ENCODE data around the gene SPDYE17.
"Not testable (repeated sequence)": the region's sequence is repeated elsewhere in the genome, so short reads cannot be mapped to it uniquely, and the experiment has no call there.

SPDYE17 gene, protein sequence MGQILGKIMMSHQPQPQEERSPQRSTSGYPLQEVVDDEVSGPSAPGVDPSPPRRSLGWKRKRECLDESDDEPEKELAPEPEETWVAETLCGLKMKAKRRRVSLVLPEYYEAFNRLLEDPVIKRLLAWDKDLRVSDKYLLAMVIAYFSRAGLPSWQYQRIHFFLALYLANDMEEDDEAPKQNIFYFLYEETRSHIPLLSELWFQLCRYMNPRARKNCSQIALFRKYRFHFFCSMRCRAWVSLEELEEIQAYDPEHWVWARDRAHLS

GRCh38 chr7:77032261-77032660 is at the start of gene SPDYE17:
Gene SPDYE17, minus strand, starts transcription at chr7:77032361. Its CDS starts 1,791 bp downstream, at chr7:77030570.
- not testable (repeated sequence) for DNase-seq

DNA sequence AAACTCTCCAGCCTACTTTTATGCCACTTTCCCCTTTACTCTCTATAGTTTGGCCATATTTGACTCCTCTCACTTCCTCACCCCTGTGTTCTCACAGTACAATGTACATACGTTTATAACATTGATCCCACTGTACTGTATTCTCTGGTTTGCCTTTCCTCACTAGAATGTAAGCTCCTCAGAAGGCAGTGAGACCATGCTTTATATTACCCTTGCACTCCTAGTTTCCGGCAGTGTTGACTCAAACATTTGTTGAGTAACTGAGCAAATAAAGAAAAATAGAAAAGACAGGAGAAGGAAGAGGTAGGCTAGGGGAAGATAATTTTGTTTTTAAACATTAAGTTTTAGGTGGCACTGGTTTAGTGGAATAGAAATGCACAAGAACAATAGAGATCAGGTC is 48.1 kb upstream of the SPDYE17 start:
- DNase-seq, result not testable (repeated sequence)

- not testable (repeated sequence) for DNase-seq
These were observed 47.5 kb upstream of the SPDYE17 start for GRCh38 chr7:77079624-77080023.

DNA sequence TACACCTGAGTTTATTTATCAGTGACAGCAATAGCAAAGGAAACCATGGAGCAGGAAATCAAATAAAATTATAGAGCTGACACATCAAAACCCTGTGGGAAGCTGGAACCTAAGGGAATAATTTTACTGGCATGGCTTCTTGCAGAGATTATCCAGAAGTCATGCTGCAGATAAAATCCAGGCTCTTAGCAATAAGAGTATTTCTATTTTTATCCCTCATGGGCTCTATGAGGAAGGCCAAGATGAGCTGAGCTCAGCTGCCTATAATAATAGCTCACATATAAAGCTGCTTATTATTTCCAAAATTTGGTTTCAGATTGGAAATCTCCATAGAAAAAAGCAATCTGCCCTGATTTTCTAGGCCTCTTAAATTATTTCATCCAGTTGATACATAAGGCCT is 47.0 kb upstream of the SPDYE17 start:
- not testable (repeated sequence) for DNase-seq

DNA sequence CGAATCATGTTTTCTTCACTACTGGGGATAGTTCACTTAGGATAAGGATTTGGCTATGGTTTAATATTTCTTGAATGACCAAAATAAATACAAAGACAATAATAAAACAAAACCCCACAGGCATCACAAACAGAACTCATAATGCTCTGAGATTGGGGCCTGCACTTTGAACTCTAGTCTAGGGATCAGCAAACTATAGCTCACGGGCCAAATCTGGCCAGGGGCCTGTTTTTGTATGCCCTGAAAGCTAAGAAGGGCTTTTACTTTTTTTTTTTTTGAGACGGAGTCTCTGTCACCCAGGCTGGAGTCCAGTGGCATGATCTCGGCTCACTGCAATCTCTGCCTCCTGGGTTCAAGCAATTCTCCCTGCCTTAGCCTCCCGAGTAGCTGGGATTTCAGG is 44.9 kb upstream of the SPDYE17 start:
- not testable (repeated sequence) for DNase-seq

DNA sequence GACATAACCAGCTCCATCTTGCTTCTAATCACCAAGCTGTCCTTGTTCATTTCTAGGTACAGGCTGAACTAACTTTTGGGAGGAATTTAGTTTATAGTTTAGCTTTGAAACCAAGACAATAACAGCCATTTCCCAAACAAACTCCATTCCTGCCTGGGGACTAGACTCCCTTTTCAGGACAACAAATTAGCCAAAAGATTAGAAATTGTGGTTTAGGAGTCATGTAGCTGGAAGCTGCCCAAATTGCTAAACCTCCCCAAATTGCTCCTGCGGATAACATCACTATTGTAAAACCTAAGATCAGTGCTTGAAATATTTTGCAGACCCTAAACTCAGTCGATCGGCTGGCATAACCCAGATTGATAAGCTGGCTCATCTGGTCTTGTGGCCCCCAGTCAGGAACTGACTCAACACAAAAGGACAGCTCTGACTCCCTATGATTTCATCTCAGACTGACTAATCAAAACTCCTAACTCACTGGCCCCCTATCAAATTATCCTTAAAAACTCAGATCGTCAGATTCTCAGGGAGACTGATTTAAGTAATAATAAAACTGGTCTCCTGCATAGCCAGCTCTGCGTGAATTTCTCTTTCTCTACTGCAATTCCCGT is 42.7 kb upstream of the SPDYE17 start:
- DNase-seq, result not testable (repeated sequence)

DNA sequence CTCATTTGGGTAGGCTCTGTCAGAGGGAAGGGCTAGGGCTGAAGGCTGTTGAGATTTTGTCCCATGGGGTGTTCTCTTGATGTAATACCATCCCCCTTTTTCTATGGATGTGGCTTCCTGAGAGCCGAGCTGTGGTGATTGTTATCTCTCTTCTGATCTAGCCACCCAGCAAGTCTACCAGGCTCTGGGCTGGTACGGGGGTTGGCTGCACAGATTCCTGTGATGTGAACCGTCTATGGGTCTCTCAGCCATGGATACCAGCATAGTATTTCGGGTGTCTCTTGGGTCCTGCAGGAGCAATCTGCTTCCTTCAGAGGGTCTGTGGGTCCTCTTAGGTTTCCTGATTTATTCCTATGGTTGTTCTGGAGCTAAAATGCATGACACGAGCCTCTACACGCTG is 38.9 kb upstream of the SPDYE17 start:
- not testable (repeated sequence) for DNase-seq

- DNase-seq, result not testable (repeated sequence)
These were observed 33.7 kb upstream of the SPDYE17 start for GRCh38 chr7:77065869-77066268.

GRCh38 chr7:77063732-77064131 is 31.6 kb upstream of the SPDYE17 start:
- not testable (repeated sequence) for DNase-seq

DNA sequence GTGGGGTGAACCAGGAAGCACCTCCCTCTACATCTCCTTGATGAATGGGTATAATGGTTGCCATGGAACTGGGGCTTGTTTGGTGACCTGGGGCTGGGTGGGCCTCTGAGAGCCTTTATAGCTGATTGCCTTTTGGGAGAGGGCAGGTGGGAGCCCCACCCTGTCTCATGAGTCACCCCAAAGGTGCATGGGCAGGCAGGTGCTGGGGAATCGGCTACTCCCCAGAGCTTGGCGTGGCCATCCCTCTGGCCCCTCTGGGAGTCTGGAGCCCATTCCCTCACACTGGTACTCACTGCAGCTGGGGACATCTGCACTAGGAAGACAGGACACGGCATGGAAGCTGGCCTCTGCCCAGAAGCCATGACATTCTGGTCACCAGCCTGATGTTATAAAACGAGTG is 30.4 kb upstream of the SPDYE17 start, which contains the start of gene SPDYE18:
SPDYE18 (minus strand) TSS at position 2 of the 400 bp plus-strand sequence. CDS start 2,046 bp downstream, outside the sequence.
- DNase-seq, result not testable (repeated sequence)

DNA sequence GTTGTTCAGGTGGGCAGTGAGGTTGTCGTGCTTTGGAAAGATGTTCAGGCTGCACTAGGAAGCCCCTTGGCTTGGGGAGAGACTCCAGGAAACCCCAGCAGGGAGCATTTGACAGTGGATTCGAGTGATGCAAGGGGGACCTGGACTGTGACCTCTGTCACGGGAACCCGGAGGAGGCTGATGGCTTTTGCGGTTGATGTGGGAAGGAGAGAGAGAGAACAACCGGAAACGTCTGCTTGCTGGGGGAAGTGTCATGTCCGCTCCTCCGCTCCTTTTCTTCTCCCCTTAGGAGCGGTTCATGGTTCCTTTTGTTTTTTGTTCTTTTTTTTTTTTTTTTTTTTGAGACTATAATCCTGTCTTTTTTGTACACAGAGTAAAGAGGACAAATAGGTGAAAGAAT is 5.8 kb downstream of the SPDYE17 start:
- DNase-seq, result not testable (repeated sequence)

- DNase-seq, result not testable (repeated sequence)
These were observed 22.0 kb downstream of the SPDYE17 start for GRCh38 chr7:77010074-77010680.

DNA sequence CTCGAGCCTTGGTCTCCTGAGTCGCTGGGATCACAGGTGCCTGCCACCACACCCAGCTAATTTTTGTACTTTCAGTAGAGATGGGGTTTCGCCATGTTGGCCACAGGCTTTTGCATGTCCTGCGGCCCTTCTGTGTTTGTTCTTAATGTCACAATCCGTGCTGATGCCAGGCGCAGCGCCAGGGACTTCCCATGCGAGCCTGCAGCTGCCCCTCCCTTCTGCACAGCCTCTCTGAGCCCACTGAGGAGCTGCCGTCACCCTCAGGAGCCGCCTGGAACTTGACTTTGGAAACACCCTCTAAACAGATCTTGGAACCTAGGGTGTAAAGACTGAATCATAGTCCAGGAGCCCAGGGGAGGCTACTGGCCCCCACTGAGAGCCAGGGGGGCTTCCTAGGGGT is 24.2 kb downstream of the SPDYE17 start:
- not testable (repeated sequence) for DNase-seq

- not testable (repeated sequence) for DNase-seq
These were observed 25.7 kb downstream of the SPDYE17 start for GRCh38 chr7:77006127-77007110.

- not testable (repeated sequence) for DNase-seq
These were observed 26.6 kb downstream of the SPDYE17 start for GRCh38 chr7:77005461-77006057.

DNA sequence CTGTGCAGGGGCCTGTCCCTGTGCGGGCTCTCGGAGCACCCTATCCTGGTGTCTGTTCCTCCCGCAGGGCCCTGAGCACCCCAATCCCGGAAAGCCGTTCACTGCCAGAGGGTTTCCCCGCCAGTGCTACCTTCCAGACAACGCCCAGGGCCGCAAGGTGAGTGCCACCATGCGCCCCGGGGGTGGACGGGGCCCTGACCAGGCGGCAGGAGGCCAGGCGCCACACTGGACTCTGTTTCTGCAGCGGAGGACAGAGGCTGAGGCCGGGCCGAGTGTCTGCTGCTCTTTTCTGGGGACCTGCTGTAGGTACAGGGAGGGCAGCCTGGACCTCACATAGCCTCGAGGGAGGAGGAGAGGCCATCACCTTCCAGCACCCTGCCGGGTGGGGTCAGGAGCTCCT is 28.0 kb downstream of the SPDYE17 start:
- not testable (repeated sequence) for DNase-seq

DNA sequence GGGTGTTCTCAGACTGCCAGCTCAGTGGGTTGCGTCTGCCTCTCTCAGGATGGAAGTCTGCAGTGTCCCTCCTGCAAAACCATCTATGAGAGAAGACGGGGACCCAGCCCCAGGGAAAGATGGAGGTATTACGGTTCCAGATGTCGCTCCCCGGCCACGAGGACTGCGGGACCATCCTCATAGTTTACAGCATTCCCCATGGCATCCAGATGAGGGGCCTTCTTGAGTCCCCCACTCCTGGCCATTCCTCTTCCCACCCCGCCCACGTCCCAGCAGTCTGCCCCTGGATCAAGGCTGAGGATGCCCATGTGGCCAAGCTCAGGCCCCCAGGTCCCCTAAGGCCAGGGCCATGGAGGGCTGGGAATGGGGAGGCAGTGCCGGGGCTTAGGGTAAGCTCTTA is 28.9 kb downstream of the SPDYE17 start:
- DNase-seq, result not testable (repeated sequence)

DNA sequence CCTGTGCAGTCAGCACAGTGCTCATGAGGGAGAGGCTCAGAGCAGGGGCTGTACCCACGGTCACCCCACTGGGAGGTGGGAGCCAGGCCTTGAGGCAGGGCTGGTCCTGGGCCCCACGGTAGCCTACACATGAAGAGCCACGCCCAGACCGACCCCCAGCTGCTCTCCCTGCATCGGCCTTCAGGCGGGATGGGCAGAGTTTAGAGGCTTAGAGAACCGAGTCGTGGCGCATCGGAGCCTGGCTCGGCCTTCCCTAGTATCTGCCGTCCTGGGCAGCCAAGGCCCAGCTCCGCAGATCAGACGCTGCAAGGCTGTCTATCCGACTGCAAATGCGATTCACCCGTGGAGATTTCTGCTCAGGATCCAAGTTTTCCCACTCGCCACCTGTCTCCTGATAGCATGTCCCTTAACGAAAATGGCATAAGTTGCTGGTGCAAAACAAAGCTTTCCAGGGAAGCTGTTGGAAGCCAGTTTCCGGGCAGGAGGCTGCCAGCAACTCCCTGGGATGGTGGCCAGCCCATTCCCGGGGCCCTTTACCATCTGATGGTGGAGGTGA is 29.4 kb downstream of the SPDYE17 start:
- DNase-seq, result not testable (repeated sequence)

GRCh38 chr7:77002104-77002503 is 30.1 kb downstream of the SPDYE17 start:
- DNase-seq, result not testable (repeated sequence)

- DNase-seq, result not testable (repeated sequence)
These were observed 32.6 kb downstream of the SPDYE17 start for GRCh38 chr7:76999474-77000107.

GRCh38 chr7:76998764-76999450 is 33.3 kb downstream of the SPDYE17 start:
- not testable (repeated sequence) for DNase-seq

Measured in midbrain (tissue), 1 donor.